DMS53 treated with DMSO at 0.1 percent for 48 hours (cell line): ENCODE results near the gene ARHGAP8.

ENCODE experiments used
- DNase-seq: peaks from one replicate; lab custom pipeline; 2025; ENCODE audit not compliant: unreplicated experiment; lab: John Stamatoyannopoulos, UW

The ARHGAP8 gene

DNA sequence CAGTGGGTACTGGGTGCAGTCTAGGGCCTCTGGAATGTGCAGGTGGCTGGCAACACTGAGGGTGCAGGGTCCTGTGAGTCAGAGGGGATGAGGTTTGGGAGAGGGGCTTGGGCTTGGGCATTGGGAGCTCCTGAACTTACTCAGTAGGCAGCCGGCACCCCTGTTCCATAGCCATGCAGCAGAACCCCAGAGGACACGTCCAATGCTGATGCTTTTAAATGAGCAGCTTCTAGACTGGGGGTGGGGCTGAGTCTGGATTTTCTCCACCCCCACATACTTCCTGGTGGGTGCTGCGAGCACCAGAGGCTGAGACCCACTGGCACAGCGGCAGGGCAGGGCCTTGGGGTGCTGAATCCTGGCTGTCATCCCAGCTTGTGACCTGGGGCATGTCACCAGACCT, 71.4 kb downstream of the ARHGAP8 start:
- no peak for DNase-seq

GRCh38 chr22:44824271-44824670, 71.9 kb downstream of the ARHGAP8 start:
- no peak for DNase-seq

GRCh38 chr22:44825310-44826150, 73.2 kb downstream of the ARHGAP8 start:
- DNase-seq, result no peak

GRCh38 chr22:44827666-44828190, 75.4 kb downstream of the ARHGAP8 start:
- DNase-seq, result no peak

DNA sequence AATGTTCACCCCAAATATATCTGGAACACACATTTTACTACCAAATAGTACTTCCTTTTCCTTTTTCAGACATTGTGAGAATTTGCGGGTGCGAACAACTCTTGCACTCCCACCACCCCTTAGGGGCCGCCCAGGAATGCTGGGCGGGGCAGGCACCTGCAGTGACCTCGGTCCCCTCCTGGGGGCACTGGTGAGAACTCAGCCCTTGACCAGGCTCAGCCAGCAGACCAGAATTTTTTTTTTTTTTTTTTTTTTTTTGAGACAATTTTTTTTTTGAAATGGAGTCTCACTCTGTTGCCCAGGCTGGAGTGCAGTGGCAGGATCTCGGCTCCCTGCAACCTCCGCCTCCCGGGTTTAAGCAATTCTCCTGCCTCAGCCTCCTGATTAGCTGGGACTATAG, 75.8 kb downstream of the ARHGAP8 start:
- DNase-seq, result no peak

DNA sequence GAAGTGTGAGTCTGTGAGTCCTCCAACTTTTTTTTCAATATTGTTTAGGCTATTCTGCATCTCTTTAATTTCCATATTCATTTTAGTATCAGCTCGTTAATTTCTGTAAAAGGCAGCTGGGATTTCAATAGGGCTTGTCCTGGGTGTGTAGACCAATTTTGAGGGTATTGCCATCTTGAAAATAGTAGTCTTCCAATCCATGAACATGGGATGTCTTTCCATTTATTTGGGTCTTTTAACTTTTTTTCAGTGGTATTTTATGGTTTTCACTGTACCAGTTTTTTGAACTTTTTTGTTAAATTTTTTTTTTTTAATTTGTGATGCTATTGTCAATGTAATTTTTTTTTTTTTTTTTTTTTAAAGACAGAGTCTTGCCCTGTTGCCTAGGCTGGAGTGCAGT, 79.5 kb downstream of the ARHGAP8 start:
- DNase-seq, result no peak

DNA sequence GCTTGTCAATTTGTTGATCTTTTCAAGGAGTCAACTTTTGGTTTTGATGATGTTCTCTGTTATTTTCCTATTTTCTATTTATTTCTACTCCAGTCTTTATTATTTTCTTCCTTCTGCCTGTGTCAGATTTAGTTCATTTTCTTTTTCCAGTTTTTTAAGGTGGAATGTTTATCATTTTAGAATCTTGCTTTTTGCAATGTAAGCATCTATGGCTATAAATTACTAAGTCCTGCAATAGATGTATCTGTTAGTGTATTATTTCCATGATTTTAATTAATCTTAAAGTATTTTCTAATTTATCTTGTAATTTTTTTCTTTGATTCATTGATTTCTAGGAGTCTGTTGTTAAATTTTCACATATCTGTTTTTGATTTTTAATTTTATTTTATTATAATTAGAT, 81.7 kb downstream of the ARHGAP8 start:
- no peak for DNase-seq

GRCh38 chr22:44837481-44837880, 85.1 kb downstream of the ARHGAP8 start:
- DNase-seq, result no peak

DNA sequence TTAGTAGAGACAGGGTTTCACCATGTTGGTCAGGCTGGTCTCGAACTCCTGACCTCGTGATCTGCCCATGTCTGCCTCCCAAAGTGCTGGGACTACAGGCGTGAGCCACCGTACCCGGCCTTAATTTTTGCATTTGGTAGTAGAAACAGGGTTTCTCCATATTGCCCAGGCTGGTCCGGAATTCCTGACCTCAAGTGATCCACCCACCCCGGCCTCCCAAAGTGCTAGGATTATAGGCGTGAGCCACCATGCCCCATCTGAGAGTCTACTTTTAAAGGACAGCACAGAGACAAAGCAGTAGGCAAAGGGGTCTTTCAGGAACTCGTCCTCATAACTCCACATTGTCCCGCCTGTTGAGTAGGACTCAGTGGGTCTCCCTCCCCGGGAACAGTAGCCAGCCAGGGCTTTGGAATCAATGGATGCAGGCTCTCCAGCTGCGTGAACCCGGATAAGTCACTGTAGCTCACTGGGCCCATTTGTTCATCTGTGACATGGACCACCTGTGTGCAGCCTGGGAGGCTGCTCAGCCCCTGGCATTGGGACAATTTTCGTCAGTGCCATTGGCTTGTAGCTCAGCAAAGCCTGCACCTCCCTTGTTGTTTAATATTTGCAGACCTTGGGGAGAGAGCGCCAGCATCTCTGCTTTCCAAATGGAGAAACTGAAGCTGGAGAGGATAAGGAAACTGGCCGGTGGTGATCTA, 86.1 kb downstream of the ARHGAP8 start:
- no peak for DNase-seq

DNA sequence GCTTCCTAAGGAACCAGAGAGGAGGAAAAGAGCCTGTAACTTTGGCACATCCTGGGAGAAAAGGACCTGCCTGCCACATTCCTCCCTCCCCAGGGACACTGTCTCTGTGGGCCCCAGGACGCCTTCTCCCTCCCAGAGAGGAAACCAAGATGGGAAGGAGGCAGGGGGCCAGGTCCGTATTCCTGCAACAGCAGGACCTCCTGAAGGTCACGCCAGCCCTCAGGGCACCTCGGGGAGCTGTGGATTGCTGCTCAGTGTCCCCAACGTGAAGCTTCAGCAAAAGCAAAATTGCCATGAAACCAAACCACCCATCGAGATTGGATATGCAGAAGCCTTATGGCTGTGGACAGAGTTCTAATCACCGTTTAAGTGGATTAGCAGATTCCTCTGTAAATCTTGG, 86.7 kb downstream of the ARHGAP8 start:
- DNase-seq, result no peak

DNA sequence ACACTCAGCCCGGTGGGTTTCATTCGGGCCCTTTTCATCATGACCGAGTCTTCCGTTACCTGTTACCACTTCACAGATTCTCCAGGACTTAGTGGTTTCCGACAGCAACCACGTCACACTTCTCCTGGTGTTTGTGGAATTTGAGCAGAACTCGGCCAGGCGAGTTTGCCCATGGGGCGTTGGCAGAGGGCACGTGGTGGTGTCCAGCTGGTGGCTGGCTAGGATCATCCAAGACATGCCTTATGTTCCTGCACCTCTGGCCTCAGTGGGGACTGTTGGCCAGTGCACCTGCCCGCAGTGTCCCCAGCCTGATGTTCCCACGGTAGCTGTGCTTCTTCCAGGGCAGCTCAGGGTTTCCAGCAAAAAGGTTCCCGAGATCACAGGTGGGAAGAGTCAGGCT, 87.3 kb downstream of the ARHGAP8 start:
- no peak for DNase-seq

GRCh38 chr22:44840611-44841322, 88.4 kb downstream of the ARHGAP8 start:
- no peak for DNase-seq

GRCh38 chr22:44842417-44842816, 90.0 kb downstream of the ARHGAP8 start:
- DNase-seq, result no peak

DNA sequence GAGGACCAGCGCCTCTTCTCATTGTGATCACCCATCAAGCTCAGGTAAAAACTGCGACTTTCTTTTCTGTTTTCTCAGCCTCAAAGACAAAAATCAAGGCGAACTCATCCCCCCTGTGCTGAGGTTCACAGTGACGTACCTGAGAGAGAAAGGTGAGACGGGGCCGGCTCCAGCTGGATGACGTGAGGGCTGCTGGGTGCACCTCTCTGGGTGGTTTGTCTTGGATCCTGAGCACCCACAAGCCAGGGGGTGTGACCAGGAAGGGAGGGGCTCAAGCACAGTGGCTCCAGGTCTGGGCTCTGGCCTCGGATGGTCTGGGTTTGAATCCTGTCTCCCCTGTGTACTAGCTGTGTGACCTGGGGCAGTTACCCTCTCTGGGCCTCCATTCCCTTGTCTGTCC, 92.8 kb downstream of the ARHGAP8 start:
- no peak for DNase-seq

DNA sequence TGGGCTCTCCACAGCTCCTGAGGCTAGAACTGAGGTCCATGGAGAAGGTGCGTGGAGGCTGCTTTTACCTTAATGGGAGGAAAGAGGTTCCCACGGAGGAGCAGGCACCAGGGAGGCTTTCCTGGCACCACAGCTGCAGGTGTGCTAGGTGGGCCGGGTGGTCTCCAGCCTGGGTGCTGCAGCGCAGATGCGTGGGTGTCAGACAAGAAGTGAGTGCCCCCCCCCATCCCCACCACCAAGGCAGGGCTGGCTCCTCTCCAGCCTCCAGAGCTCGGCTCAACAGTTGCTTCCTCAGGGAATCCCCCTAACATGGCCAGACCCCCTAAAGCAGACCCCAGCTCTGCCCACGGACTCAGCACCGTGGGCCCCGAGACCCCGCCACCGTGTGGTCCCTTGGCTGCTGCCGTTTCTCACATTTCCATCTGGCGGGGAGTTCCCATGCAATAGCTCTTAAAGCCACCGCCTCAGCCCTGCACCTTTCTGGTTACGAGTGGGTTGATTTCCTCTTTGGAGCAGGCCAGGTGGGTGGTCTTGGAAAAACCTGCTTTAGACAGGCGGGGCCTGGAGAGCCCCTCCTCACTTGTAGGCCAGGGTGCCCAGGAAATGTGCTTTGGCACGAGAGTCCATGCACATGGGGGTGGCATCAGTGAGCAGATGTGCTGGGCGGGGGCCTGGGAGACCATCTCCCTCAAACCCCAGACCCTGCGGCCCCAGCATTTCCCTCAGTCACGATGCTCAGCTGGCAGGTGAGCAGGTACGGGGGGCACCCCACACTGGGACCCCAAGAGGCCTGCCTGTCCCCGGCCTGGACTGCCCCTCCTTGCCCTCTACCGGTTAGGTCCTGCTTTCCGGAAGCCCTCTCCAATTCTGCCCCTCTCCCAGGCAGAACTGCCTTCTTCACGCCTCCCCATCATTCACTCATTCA, 93.7 kb downstream of the ARHGAP8 start:
- DNase-seq, result no peak

- no peak for DNase-seq
Measured at GRCh38 chr22:44846726-44847275, 94.4 kb downstream of the ARHGAP8 start.

- no peak for DNase-seq
Measured at GRCh38 chr22:44847380-44847779, 95.0 kb downstream of the ARHGAP8 start.

- no peak for DNase-seq
Measured at GRCh38 chr22:44847892-44848291, 95.5 kb downstream of the ARHGAP8 start.

GRCh38 chr22:44848296-44848741, 95.9 kb downstream of the ARHGAP8 start:
- DNase-seq, result no peak

DNA sequence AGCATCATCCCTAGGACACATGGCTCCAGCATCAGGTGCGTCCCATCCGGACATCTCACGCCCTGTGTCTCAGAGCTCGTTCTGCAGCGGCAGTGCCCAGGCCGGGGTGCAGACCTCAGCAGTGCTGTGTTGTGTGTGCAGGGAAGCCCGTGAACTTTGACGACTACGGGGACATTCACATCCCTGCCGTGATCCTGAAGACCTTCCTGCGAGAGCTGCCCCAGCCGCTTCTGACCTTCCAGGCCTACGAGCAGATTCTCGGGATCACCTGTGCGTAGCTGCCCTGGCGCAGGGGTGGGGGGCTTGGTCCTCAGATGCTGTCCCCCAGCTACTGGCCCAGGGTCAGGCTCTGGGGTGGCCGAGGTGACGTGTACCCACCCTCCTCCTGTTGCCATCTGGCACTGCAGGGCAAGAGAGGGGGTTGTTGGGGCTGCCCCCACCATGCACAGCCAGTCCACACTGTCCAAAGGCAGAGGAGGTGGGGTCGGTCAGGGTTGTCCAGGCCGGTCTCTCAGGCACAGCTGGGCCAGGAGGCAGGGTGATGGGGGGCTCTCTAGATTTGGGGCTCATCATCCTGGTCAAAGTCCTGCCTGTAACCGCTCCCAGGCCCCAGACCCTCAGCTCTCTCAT, 96.5 kb downstream of the ARHGAP8 start:
- DNase-seq, result no peak
